Ramos (cell line): Measurements from ENCODE around the gene GUF1.

Experiments used
- in situ Hi-C: fragments of 300-500 bp; cut with MboI; formaldehyde crosslinking; loops from one replicate; pipeline ENCODE4 v1.14.3; 2022; ENCODE audit warnings: low sequenced_read_pairs; ENCODE audit not compliant: unreplicated experiment

GUF1 gene

GRCh38 chr4:44678094-44679041 lies at the start of gene GUF1:
Gene GUF1, plus strand, starts transcription at chr4:44678420. Its CDS starts 203 bp downstream, at chr4:44678623.
- in situ Hi-C loops = no loop called here

GRCh38 chr4:44629280-44629866 lies 48.8 kb upstream of the GUF1 start:
- in situ Hi-C loops = loop anchor here (25.0 kb wide), 1 partner anchor 1492 kb away; no protein-coding TSS in a partner anchor

GRCh38 chr4:44632089-44632488 lies 46.1 kb upstream of the GUF1 start:
- in situ Hi-C loops = loop anchor here (25.0 kb wide), 1 partner anchor 1495 kb away; no protein-coding TSS in a partner anchor

GRCh38 chr4:44632733-44633132 lies 45.5 kb upstream of the GUF1 start:
- in situ Hi-C loops = loop anchor here (25.0 kb wide), 1 partner anchor 1495 kb away; no protein-coding TSS in a partner anchor

GRCh38 chr4:44638091-44638490 lies 40.1 kb upstream of the GUF1 start:
- in situ Hi-C loops = loop anchor here (25.0 kb wide), 1 partner anchor 1501 kb away; no protein-coding TSS in a partner anchor

- in situ Hi-C loops = loop anchor here (25.0 kb wide), 1 partner anchor 1509 kb away; no protein-coding TSS in a partner anchor
Observed at GRCh38 chr4:44646151-44646550, 32.1 kb upstream of the GUF1 start.

- in situ Hi-C loops = no loop called here
Observed at GRCh38 chr4:44651425-44651824, 26.8 kb upstream of the GUF1 start, which contains the start of gene YIPF7. Gene YIPF7, minus strand, starts transcription at chr4:44651625. Its CDS starts 1,525 bp downstream, at chr4:44650100.

- in situ Hi-C loops = no loop called here
Observed at GRCh38 chr4:44652002-44652401, 26.2 kb upstream of the GUF1 start.

GRCh38 chr4:44660396-44660795 lies 17.8 kb upstream of the GUF1 start:
- in situ Hi-C loops = no loop called here

- in situ Hi-C loops = no loop called here
Observed at GRCh38 chr4:44661940-44662622, 16.1 kb upstream of the GUF1 start.

GRCh38 chr4:44662623-44663005 lies 15.6 kb upstream of the GUF1 start:
- in situ Hi-C loops = no loop called here

GRCh38 chr4:44663539-44664263 lies 14.5 kb upstream of the GUF1 start:
- in situ Hi-C loops = no loop called here

GRCh38 chr4:44668526-44668925 lies 9.7 kb upstream of the GUF1 start:
- in situ Hi-C loops = no loop called here

- in situ Hi-C loops = no loop called here
Observed at GRCh38 chr4:44670506-44671199, 7.6 kb upstream of the GUF1 start.

- in situ Hi-C loops = no loop called here
Observed at GRCh38 chr4:44671636-44672035, 6.6 kb upstream of the GUF1 start.

- in situ Hi-C loops = no loop called here
Observed at GRCh38 chr4:44674471-44674870, 3.7 kb upstream of the GUF1 start.

GRCh38 chr4:44675366-44675765 lies 2.9 kb upstream of the GUF1 start:
- in situ Hi-C loops = no loop called here

GRCh38 chr4:44679060-44679459 lies 840 bp downstream of the GUF1 start:
- in situ Hi-C loops = no loop called here

GRCh38 chr4:44684648-44685047 lies 6.4 kb downstream of the GUF1 start:
- in situ Hi-C loops = no loop called here
